ENCODE measurements around the gene OLIG1.

DNA sequence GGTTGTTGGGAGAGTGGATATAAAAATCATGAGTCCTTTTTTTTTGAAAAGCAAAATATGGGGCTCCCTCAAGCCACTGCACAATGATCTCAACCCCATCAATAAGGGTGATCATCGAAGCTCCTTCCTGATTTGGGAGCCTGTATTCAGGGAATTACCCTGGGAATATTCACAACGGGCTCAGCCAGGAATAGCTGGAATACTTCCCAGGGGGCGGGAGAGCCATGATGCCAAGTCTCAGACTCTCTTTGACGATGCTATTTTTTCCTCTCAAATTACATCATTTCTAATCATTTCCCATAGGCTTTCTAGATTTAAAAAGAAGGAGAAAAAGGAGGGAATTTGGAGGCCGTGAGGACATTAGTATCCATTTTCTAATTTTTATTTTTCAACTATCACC is 18.4 kb downstream of the OLIG1 start:
- TF ChIP-seq, protein P1, sequence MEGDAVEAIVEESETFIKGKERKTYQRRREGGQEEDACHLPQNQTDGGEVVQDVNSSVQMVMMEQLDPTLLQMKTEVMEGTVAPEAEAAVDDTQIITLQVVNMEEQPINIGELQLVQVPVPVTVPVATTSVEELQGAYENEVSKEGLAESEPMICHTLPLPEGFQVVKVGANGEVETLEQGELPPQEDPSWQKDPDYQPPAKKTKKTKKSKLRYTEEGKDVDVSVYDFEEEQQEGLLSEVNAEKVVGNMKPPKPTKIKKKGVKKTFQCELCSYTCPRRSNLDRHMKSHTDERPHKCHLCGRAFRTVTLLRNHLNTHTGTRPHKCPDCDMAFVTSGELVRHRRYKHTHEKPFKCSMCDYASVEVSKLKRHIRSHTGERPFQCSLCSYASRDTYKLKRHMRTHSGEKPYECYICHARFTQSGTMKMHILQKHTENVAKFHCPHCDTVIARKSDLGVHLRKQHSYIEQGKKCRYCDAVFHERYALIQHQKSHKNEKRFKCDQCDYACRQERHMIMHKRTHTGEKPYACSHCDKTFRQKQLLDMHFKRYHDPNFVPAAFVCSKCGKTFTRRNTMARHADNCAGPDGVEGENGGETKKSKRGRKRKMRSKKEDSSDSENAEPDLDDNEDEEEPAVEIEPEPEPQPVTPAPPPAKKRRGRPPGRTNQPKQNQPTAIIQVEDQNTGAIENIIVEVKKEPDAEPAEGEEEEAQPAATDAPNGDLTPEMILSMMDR (conservative IDR thresholded peaks at IDR 0.05; ENCODE audit: low read length): no peak
- no peak for TF ChIP-seq EZH2phosphoT487 (IDR thresholded peaks at IDR 0.05; ENCODE audit: borderline replicate concordance)

Data from Loucy (cell line).